ENCODE data around the gene ADAM22.

DNA sequence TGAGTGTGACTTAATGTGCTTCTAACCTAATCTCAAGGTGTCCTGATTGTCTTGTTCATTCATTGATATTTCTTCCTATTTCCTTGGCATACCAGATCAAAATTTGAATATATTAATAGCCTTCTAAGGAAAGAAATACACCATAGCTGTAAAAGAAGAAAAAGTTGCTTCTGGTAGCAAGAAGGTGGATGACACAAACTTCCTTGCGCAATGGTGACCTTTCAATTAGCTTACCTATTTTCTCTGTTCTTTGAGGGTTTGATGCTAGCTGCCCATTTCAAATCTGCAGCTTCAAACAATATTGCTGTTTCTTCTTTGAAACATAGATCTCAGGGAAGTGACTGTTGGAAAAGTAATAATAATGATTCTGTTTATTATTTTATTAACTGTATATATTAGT is 108.8 kb downstream of the ADAM22 start:
- TF ChIP-seq, protein P1, sequence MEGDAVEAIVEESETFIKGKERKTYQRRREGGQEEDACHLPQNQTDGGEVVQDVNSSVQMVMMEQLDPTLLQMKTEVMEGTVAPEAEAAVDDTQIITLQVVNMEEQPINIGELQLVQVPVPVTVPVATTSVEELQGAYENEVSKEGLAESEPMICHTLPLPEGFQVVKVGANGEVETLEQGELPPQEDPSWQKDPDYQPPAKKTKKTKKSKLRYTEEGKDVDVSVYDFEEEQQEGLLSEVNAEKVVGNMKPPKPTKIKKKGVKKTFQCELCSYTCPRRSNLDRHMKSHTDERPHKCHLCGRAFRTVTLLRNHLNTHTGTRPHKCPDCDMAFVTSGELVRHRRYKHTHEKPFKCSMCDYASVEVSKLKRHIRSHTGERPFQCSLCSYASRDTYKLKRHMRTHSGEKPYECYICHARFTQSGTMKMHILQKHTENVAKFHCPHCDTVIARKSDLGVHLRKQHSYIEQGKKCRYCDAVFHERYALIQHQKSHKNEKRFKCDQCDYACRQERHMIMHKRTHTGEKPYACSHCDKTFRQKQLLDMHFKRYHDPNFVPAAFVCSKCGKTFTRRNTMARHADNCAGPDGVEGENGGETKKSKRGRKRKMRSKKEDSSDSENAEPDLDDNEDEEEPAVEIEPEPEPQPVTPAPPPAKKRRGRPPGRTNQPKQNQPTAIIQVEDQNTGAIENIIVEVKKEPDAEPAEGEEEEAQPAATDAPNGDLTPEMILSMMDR (IDR thresholded peaks at IDR 0.05), result no peak
- no peak for TF ChIP-seq POLR2A (IDR thresholded peaks at IDR 0.05)

Measured in right lobe of liver (tissue), 4 donors.